Hepatocyte (in vitro differentiated cells): ENCODE results near the gene ALDH1B1.

ENCODE experiments used
- CTCF ChIP-seq: fragments of 200-600 bp; sonication (generic); IDR thresholded peaks from 2 replicates; pipeline ENCODE4 v1.5.1; 2016; ENCODE audit warnings: antibody characterized with exemption, mild to moderate bottlenecking; ENCODE audit not compliant: poor library complexity
- EZH2 ChIP-seq: fragments of 200-600 bp; sonication (generic); IDR thresholded peaks from 2 replicates; pipeline ENCODE4 v1.6.1; 2016; ENCODE audit warnings: antibody characterized with exemption, mild to moderate bottlenecking, borderline replicate concordance
- EZH2phosphoT487 ChIP-seq: fragments of 200-600 bp; sonication (generic); IDR thresholded peaks from one replicate; pipeline ENCODE4 v1.6.1; 2018; ENCODE audit warnings: antibody characterized with exemption, mild to moderate bottlenecking, low read depth, moderate library complexity; ENCODE audit not compliant: unreplicated experiment, severe bottlenecking

- TF ChIP-seq CTCF (no peak), EZH2 (no peak), EZH2phosphoT487 (no peak)
Measured at GRCh38 chr9:38359297-38359653, 33.2 kb upstream of the ALDH1B1 start.
